HepG2 (cell line): ENCODE measurements around the gene RGL3. TPM values are rescaled to one million over a fixed set of nuclear protein-coding genes. Genes with fewer than 3 reads are reported as not detected.

Source experiments
- ATAC-seq: fragments of 200-7000 bp; cut with Tn5 transposase; 3 replicates; pipeline ENCODE4 v1.9.1; 2020; ENCODE audit warnings: mild to moderate bottlenecking, moderate library complexity
- BruUV-seq: library from RNA; stranded (reverse); fragments of 400-500 nt; replicated peaks from 2 replicates; lab custom pipeline; 2021; lab: Mats Ljungman, UMichigan
- CTCF ChIA-PET: fragments of 300-600 bp; formaldehyde crosslinking; extraction: SDS; loops from one replicate; lab custom pipeline; 2021; ENCODE audit warnings: low total read pairs, inconsistent platforms, low intra/inter-chr PET ratio; lab: Yijun Ruan, JAX
- POLR2A ChIA-PET: fragments of 350-600 bp; sonication (Branson Sonifier 250); formaldehyde crosslinking; loops from one replicate; lab custom pipeline; 2020; ENCODE audit warnings: antibody characterized with exemption, inconsistent platforms; lab: Yijun Ruan, JAX
- DNase-seq: peaks from one replicate; pipeline ENCODE4 v3.0.0-alpha.2; 2015; ENCODE audit warnings: low spot score
- FAIRE-seq: peaks from 3 replicates; lab custom pipeline; 2011; peaks lifted over from hg19 to GRCh38; lab: Jason Lieb, UNC
- H2AFZ ChIP-seq: one replicate; pipeline ENCODE4 v1.6.1; 2011; ENCODE audit warnings: low read length, inconsistent platforms
- H3K27ac ChIP-seq: fragments of 300-600 bp; 3 replicates; pipeline ENCODE4 v1.8.0; 2011; ENCODE audit warnings: mixed run types, mild to moderate bottlenecking, mixed read lengths, low read length, inconsistent platforms; ENCODE audit not compliant: insufficient read depth; ENCODE audit errors: extremely low read length
- H3K27me3 ChIP-seq, 2 experiments: fragments of 200-600 bp in 1 of 2; 2 replicates in 1 of 2; 3 replicates in 1 of 2; pipeline versions ENCODE4 v1.6.0 to v1.8.0; 2011; ENCODE audit warnings: low read length in 2 of 2, mild to moderate bottlenecking in 2 of 2, moderate library complexity in 2 of 2, inconsistent platforms in 1 of 2; ENCODE audit not compliant: insufficient read depth in 2 of 2, control insufficient read depth in 1 of 2
- H3K36me3 ChIP-seq, 2 experiments: fragments of 200-600 bp in 1 of 2; replicated peaks in 1 of 2; 2 replicates in 1 of 2; 3 replicates in 1 of 2; pipeline versions ENCODE4 v1.5.1 to v1.8.0; 2011; ENCODE audit warnings: low read length in 2 of 2, inconsistent platforms in 1 of 2; ENCODE audit not compliant: insufficient read depth in 2 of 2, control insufficient read depth in 1 of 2
- H3K4me1 ChIP-seq: 2 replicates; pipeline ENCODE4 v1.5.1; 2012; ENCODE audit warnings: low read length, inconsistent platforms; ENCODE audit not compliant: insufficient read depth
- H3K4me2 ChIP-seq: 2 replicates; pipeline ENCODE4 v1.6.0; 2011; ENCODE audit warnings: low read depth, low read length, inconsistent platforms
- H3K4me3 ChIP-seq, 3 experiments: fragments of 200-600 bp in 1 of 3; sonication (generic), shearing (Covaris generic) in 1 of 3; replicated peaks in 1 of 3; 2 replicates each; pipeline ENCODE4 v1.5.1; 2011 to 2016; ENCODE audit warnings: low read length in 3 of 3, inconsistent platforms in 2 of 3, low read depth in 2 of 3, mild to moderate bottlenecking in 2 of 3, control low read depth in 1 of 3, mixed read lengths in 1 of 3; ENCODE audit not compliant: insufficient read depth in 1 of 3
- H3K79me2 ChIP-seq: one replicate; pipeline ENCODE4 v1.6.1; 2011; ENCODE audit warnings: low read length, inconsistent platforms; ENCODE audit not compliant: insufficient read depth
- H3K9ac ChIP-seq: 2 replicates; pipeline ENCODE4 v1.6.0; 2011; ENCODE audit warnings: mild to moderate bottlenecking, low read depth, low read length, inconsistent platforms; ENCODE audit not compliant: insufficient read depth
- H3K9me3 ChIP-seq: 2 replicates; pipeline ENCODE4 v1.5.1; 2012; ENCODE audit warnings: mild to moderate bottlenecking, low read length
- H4K20me1 ChIP-seq: 2 replicates; pipeline ENCODE4 v1.6.0; 2011; ENCODE audit warnings: inconsistent platforms, mild to moderate bottlenecking, low read length, moderate library complexity; ENCODE audit not compliant: insufficient read depth
- CBX2 ChIP-seq, 2 experiments: fragments of 200-600 bp in 1 of 2; sonication (generic); formaldehyde crosslinking in 1 of 2; IDR thresholded peaks; 2 replicates each; pipeline versions ENCODE4 v1.7.0 to v1.8.1; 2018 to 2022; ENCODE audit warnings: low read depth in 2 of 2, low read length in 1 of 2, mild to moderate bottlenecking in 1 of 2, missing genetic modification reagents in 1 of 2
- DMAP1 ChIP-seq: IDR thresholded peaks from 2 replicates; pipeline ENCODE4 v1.6.1; 2016
- NONO ChIP-seq, 2 experiments: fragments of 450-650 bp in 1 of 2; sonication (generic) in 1 of 2; formaldehyde crosslinking in 1 of 2; IDR thresholded peaks in 1 of 2; conservative IDR thresholded peaks in 1 of 2; 2 replicates each; pipeline versions ENCODE4 v1.6.1 to v1.8.0; 2017 to 2022; ENCODE audit warnings: mild to moderate bottlenecking in 1 of 2, missing genetic modification reagents in 1 of 2, moderate library complexity in 1 of 2
- PRMT3 ChIP-seq: sonication (generic); formaldehyde crosslinking; IDR thresholded peaks from 2 replicates; pipeline ENCODE4 v1.8.1; 2022; ENCODE audit warnings: low read depth, mild to moderate bottlenecking, moderate library complexity, missing genetic modification reagents, borderline replicate concordance
- SALL2 ChIP-seq: sonication (generic); formaldehyde crosslinking; IDR thresholded peaks from 2 replicates; pipeline ENCODE4 v1.8.1; 2023; ENCODE audit warnings: mild to moderate bottlenecking, missing genetic modification reagents, inconsistent platforms
- SMARCC2 ChIP-seq: fragments of 450-650 bp; IDR thresholded peaks from 2 replicates; pipeline ENCODE4 v1.6.1; 2017; ENCODE audit warnings: antibody characterized with exemption, mild to moderate bottlenecking
- SPEN ChIP-seq: sonication (generic); formaldehyde crosslinking; IDR thresholded peaks from 2 replicates; pipeline ENCODE4 v1.5.1; 2020; ENCODE audit warnings: low read depth, mild to moderate bottlenecking, missing genetic modification reagents
- ZBTB42 ChIP-seq: sonication (generic); formaldehyde crosslinking; IDR thresholded peaks from 2 replicates; pipeline ENCODE4 v1.5.0; 2020; ENCODE audit warnings: mild to moderate bottlenecking, missing genetic modification reagents
- ZEB1 ChIP-seq: IDR thresholded peaks from 2 replicates; pipeline ENCODE4 v1.6.1; 2012; ENCODE audit warnings: mild to moderate bottlenecking, low read depth, inconsistent platforms; ENCODE audit not compliant: insufficient replicate concordance
- ZNF17 ChIP-seq: sonication (generic); formaldehyde crosslinking; IDR thresholded peaks from 2 replicates; pipeline ENCODE4 v1.5.0; 2020; ENCODE audit warnings: mild to moderate bottlenecking, missing genetic modification reagents
- ZNF256 ChIP-seq: sonication (generic); formaldehyde crosslinking; conservative IDR thresholded peaks from 2 replicates; pipeline ENCODE4 v1.4.0; 2020; ENCODE audit warnings: missing genetic modification reagents
- ZNF446 ChIP-seq: sonication (generic); formaldehyde crosslinking; IDR thresholded peaks from 2 replicates; pipeline ENCODE4 v1.5.0; 2020; ENCODE audit warnings: mild to moderate bottlenecking, missing genetic modification reagents
- ZNF841 ChIP-seq: sonication (generic); formaldehyde crosslinking; IDR thresholded peaks from 2 replicates; pipeline ENCODE4 v1.8.1; 2023; ENCODE audit warnings: missing genetic modification reagents, borderline replicate concordance
- WGBS: methylation state at CpG from one replicate; pipeline ENCODE4 v1.1.6; 2017; ENCODE audit warnings: low lambda C conversion rate; 5-methylcytosine and 5-hydroxymethylcytosine counted together
- in situ Hi-C: cut with HindIII; loops from 2 replicates; pipeline ENCODE4 v1.10.0; 2017; ENCODE audit warnings: low pct_unique_long_range_greater_than_20kb; ENCODE audit not compliant: extremely low pct_ligation_motif_present
- intact Hi-C: fragments of 100-400 bp; cut with micrococcal nuclease; formaldehyde crosslinking; loops from one replicate; pipeline ENCODE4 v1.10.0; 2022; ENCODE audit not compliant: unreplicated experiment
- polyA plus RNA-seq, 8 experiments: library from polyadenylated mRNA; depleted of rRNA in 3 of 8; stranded (reverse) in 7 of 8; unstranded in 1 of 8; fragments of >200 nt; fragmentation: Illumina TruSeq in 4 of 8; extraction: Trizol in 4 of 8; gene quantifications; 2 replicates each; pipeline versions ENCODE4 v1.2.1 to v1.2.3, GENCODE V29; 2011 to 2016; ENCODE audit warnings: low read depth in 4 of 8, missing spikeins in 1 of 8, mixed read lengths in 1 of 8; ENCODE audit not compliant: insufficient read depth in 1 of 8
- total RNA-seq, 5 experiments: library from RNA; depleted of rRNA; stranded (reverse); fragments of >200 nt; fragmentation: Illumina TruSeq; extraction: Trizol; gene quantifications; 2 replicates each; pipeline ENCODE4 v1.2.3, GENCODE V29; 2016; ENCODE audit warnings: low read depth in 1 of 5
- TF ChIP-seq, protein P1 (sequence below): sonication (generic); formaldehyde crosslinking; IDR thresholded peaks from 2 replicates; pipeline ENCODE4 v1.4.0; 2020; ENCODE audit warnings: mild to moderate bottlenecking, missing genetic modification reagents
- TF ChIP-seq, protein P2 (sequence below): sonication (generic); formaldehyde crosslinking; IDR thresholded peaks from 2 replicates; pipeline ENCODE4 v1.5.0; 2020; ENCODE audit warnings: missing genetic modification reagents
- TF ChIP-seq, protein P3 (sequence below): sonication (generic); formaldehyde crosslinking; conservative IDR thresholded peaks from 2 replicates; pipeline ENCODE4 v1.8.0; 2022; ENCODE audit warnings: missing genetic modification reagents

The RGL3 gene
- total and polyA plus RNA-seq, 2 of the 13 experiments (the other 11 are each of a cell fraction or from before 2014, with no cell fraction given): 4.2 to 7.6 TPM

DNA sequence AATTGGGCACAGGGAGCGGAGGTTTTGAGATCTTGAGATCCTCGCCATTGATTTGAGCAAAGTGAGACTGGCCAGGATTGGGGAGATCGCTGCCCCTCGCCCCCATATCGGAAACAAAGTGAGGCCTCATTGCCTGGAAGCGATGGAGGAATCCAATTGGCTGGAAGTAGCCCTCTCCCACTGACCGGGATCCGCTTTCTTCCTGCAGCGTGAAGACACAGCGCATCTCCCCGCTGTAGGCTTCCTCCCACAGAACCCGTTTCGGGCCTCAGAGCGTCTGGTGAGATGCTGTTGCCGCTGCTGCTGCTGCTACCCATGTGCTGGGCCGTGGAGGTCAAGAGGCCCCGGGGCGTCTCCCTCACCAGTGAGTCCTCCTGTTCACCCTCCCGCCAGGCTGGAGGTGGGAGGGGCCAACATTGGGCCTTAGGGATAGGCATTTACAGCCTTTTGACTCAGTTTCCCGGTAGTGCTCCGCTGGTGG is 16.8 kb upstream of the RGL3 start:
- H3K79me2 ChIP-seq: peaks cover 15% of the 10 kb centered on the region
- intact Hi-C loops: loop anchor here (1.0 kb wide), 1 partner anchor 55 kb away; no protein-coding TSS in a partner anchor
- H3K27me3 ChIP-seq: no peaks in the 10 kb centered on the region
- BruUV-seq: TSS peak; percentile 90
- ATAC-seq: peak; percentile 8
- FAIRE-seq: no peak
- peak overlapping the region; percentile 78 to 88 (median 81) for H3K4me3 ChIP-seq
- DNase-seq: no peak
- peaks cover 7 to 20% of the 10 kb centered on the region in 2 experiments for H3K36me3 ChIP-seq
- H3K4me2 ChIP-seq: peak overlapping the region; percentile 85
- CTCF ChIA-PET: interaction anchor here (1.6 kb wide), 1 partner anchor 54 kb away, joined by 9 read pairs; no protein-coding TSS in a partner anchor
- POLR2A ChIA-PET: interaction anchor here (1.0 to 2.5 kb wide), 14 partner anchors 9 to 142 kb away, joined by 3 to 40 read pairs (median 6); partner anchors contain the start of genes CCDC159, EPOR, RGL3 and SWSAP1
- no peaks in the 10 kb centered on the region for H4K20me1 ChIP-seq
- WGBS: 3% methylated on average over 7 of the region's 21 CpGs
- H2AFZ ChIP-seq: no peak overlapping the region
- H3K9me3 ChIP-seq: no peaks in the 10 kb centered on the region
- in situ Hi-C loops: no loop called here
- peaks cover 20% of the 10 kb centered on the region for H3K4me1 ChIP-seq
- peak overlapping the region; percentile 83 for H3K9ac ChIP-seq
- peak overlapping the region; percentile 71 for H3K27ac ChIP-seq
- TF ChIP-seq SALL2 (CRISPR knock-in tag) (peak; percentile 69; the same call in 1 of the 2 replicates), ZNF17 (CRISPR knock-in tag) (no peak), SPEN (CRISPR knock-in tag) (peak; percentile 47; the same call in 1 of the 2 replicates), CBX2 (IDR thresholded peaks at IDR 0.05; ENCODE audit: low read depth, low read length) (no peak), CBX2 (CRISPR knock-in tag; IDR thresholded peaks at IDR 0.05; ENCODE audit: low read depth) (no peak), ZEB1 (peak; percentile 0), PRMT3 (0 out of 2 replicates have a peak, but pooled peaks have one; percentile 52), ZNF256 (CRISPR knock-in tag) (0 out of 2 replicates have a peak, but pooled peaks have one; percentile 16), ZBTB42 (CRISPR knock-in tag) (0 out of 2 replicates have a peak, but pooled peaks have one; percentile 44), SMARCC2 (no peak), NONO (IDR thresholded peaks at IDR 0.05) (no peak), NONO (CRISPR knock-in tag; conservative IDR thresholded peaks at IDR 0.05) (no peak), ZNF841 (no peak), DMAP1 (CRISPR knock-in tag) (peak; percentile 46), ZNF446 (no peak)
- TF ChIP-seq, protein P1, sequence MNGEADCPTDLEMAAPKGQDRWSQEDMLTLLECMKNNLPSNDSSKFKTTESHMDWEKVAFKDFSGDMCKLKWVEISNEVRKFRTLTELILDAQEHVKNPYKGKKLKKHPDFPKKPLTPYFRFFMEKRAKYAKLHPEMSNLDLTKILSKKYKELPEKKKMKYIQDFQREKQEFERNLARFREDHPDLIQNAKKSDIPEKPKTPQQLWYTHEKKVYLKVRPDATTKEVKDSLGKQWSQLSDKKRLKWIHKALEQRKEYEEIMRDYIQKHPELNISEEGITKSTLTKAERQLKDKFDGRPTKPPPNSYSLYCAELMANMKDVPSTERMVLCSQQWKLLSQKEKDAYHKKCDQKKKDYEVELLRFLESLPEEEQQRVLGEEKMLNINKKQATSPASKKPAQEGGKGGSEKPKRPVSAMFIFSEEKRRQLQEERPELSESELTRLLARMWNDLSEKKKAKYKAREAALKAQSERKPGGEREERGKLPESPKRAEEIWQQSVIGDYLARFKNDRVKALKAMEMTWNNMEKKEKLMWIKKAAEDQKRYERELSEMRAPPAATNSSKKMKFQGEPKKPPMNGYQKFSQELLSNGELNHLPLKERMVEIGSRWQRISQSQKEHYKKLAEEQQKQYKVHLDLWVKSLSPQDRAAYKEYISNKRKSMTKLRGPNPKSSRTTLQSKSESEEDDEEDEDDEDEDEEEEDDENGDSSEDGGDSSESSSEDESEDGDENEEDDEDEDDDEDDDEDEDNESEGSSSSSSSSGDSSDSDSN (CRISPR knock-in tag): peak; percentile 17; the same call in 1 of the 2 replicates
- TF ChIP-seq, protein P2, sequence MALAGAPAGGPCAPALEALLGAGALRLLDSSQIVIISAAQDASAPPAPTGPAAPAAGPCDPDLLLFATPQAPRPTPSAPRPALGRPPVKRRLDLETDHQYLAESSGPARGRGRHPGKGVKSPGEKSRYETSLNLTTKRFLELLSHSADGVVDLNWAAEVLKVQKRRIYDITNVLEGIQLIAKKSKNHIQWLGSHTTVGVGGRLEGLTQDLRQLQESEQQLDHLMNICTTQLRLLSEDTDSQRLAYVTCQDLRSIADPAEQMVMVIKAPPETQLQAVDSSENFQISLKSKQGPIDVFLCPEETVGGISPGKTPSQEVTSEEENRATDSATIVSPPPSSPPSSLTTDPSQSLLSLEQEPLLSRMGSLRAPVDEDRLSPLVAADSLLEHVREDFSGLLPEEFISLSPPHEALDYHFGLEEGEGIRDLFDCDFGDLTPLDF (CRISPR knock-in tag): no peak
- TF ChIP-seq, protein P3, sequence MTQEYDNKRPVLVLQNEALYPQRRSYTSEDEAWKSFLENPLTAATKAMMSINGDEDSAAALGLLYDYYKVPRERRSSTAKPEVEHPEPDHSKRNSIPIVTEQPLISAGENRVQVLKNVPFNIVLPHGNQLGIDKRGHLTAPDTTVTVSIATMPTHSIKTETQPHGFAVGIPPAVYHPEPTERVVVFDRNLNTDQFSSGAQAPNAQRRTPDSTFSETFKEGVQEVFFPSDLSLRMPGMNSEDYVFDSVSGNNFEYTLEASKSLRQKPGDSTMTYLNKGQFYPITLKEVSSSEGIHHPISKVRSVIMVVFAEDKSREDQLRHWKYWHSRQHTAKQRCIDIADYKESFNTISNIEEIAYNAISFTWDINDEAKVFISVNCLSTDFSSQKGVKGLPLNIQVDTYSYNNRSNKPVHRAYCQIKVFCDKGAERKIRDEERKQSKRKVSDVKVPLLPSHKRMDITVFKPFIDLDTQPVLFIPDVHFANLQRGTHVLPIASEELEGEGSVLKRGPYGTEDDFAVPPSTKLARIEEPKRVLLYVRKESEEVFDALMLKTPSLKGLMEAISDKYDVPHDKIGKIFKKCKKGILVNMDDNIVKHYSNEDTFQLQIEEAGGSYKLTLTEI (CRISPR knock-in tag): no peak
